ENCODE measurements around the gene PFKFB3.
A peak's percentile ranks its signal among the peaks of the same experiment; 100 is the strongest.
"Not testable (repeated sequence)": the region's sequence is repeated elsewhere in the genome, so short reads cannot be mapped to it uniquely, and the experiment has no call there.

The PFKFB3 gene

DNA sequence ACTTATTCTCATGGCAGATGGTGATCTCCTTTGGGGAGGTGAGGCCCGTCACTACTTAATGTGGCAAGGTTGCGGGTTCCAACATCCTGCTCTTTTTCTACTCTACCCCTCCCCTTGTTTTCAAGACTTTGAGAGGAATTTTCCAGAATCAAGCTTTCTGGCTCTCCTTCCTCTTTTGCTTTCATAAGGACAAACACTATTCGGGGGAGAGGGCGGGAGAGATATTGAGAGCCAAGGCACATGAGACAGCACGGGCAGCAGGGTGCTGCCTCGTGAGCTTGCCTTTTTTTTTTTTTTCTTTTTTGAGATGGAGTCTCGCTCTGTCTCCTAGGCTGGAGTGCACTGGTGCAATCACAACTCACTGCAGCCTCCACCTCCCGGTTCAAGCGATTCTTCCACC, 6.9 kb upstream of the PFKFB3 start:
- TF ChIP-seq, protein P1, sequence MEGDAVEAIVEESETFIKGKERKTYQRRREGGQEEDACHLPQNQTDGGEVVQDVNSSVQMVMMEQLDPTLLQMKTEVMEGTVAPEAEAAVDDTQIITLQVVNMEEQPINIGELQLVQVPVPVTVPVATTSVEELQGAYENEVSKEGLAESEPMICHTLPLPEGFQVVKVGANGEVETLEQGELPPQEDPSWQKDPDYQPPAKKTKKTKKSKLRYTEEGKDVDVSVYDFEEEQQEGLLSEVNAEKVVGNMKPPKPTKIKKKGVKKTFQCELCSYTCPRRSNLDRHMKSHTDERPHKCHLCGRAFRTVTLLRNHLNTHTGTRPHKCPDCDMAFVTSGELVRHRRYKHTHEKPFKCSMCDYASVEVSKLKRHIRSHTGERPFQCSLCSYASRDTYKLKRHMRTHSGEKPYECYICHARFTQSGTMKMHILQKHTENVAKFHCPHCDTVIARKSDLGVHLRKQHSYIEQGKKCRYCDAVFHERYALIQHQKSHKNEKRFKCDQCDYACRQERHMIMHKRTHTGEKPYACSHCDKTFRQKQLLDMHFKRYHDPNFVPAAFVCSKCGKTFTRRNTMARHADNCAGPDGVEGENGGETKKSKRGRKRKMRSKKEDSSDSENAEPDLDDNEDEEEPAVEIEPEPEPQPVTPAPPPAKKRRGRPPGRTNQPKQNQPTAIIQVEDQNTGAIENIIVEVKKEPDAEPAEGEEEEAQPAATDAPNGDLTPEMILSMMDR (IDR thresholded peaks at IDR 0.05; ENCODE audit: low read length, missing control alignments), result no peak
- peak; percentile 44 for DNase-seq (ENCODE audit: low read depth)
- no peak overlapping the region for H3K4me3 ChIP-seq (replicated peaks; ENCODE audit: low read depth, low read length)

DNA sequence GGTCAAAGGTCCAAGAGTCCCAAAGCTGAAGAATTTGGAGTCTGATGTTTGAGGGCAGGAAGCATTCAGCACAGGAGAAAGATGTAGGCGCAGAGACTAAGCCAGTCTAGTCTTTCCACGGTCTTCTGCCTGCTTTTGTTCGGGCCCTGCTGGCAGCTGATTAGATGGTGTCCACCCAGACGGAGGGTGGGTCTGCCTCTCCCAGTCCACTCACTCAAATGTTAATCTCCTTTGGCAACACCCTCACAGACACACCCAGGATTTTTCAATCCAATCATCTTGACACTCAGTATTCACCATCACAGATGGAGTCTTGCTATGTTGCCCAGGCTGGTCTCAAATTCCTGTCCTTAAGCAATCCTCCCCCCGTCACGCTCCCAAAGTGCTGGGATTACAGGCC, 6.2 kb upstream of the PFKFB3 start:
- not testable (repeated sequence) for DNase-seq (ENCODE audit: low read depth); H3K4me3 ChIP-seq (replicated peaks; ENCODE audit: low read depth, low read length)

GRCh38 chr10:6197321-6197720, 5.4 kb upstream of the PFKFB3 start:
- no peak overlapping the region for H3K4me3 ChIP-seq (replicated peaks; ENCODE audit: low read depth, low read length)
- TF ChIP-seq, protein P1 (IDR thresholded peaks at IDR 0.05; ENCODE audit: low read length, missing control alignments), result no peak
- no peak for DNase-seq (ENCODE audit: low read depth)

GRCh38 chr10:6198171-6198570, 4.6 kb upstream of the PFKFB3 start:
- TF ChIP-seq, protein P1 (IDR thresholded peaks at IDR 0.05; ENCODE audit: low read length, missing control alignments), result no peak
- DNase-seq (ENCODE audit: low read depth), result no peak
- H3K4me3 ChIP-seq (replicated peaks; ENCODE audit: low read depth, low read length), result no peak overlapping the region

GRCh38 chr10:6199131-6199733, 3.5 kb upstream of the PFKFB3 start:
- H3K4me3 ChIP-seq (replicated peaks; ENCODE audit: low read depth, low read length), result no peak overlapping the region
- DNase-seq (ENCODE audit: low read depth), result no peak
- TF ChIP-seq, protein P1 (IDR thresholded peaks at IDR 0.05; ENCODE audit: low read length, missing control alignments), result no peak

DNA sequence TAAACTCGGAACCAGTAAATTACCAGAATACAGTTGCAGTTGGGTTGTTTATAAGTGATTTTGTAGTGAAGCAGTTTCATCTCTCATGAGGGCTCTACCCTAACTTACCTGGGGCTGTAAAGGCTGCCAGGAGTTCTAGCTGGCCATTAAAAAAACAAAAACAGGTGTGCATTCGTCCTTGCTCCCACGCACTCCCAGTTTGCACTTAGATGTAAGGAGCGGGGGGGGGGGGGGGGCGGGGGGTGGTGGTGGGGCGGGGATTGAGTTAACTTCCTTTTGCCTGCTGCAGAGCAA, 2.3 kb upstream of the PFKFB3 start:
- TF ChIP-seq, protein P1 (IDR thresholded peaks at IDR 0.05; ENCODE audit: low read length, missing control alignments), result no peak
- DNase-seq (ENCODE audit: low read depth), result no peak
- H3K4me3 ChIP-seq (replicated peaks; ENCODE audit: low read depth, low read length), result no peak overlapping the region

GRCh38 chr10:6200734-6201515, 1.8 kb upstream of the PFKFB3 start:
- H3K4me3 ChIP-seq (replicated peaks; ENCODE audit: low read depth, low read length), result peak overlapping the region; percentile 52
- TF ChIP-seq, protein P1 (IDR thresholded peaks at IDR 0.05; ENCODE audit: low read length, missing control alignments), result no peak
- no peak for DNase-seq (ENCODE audit: low read depth)
